ENCODE data around the gene ETNK1.
"Not testable (repeated sequence)": the region's sequence is repeated elsewhere in the genome, so short reads cannot be mapped to it uniquely, and the experiment has no call there.

ETNK1 gene

GRCh38 chr12:22624870-22625761, at the start of gene ETNK1:
TSS of gene ETNK1 (plus strand) at chr12:22625171. CDS start at chr12:22625431, 260 bp downstream.
- peak; percentile 90 to 93 for DNase-seq

- no peak for DNase-seq
Observed at GRCh38 chr12:22576065-22576464, 48.9 kb upstream of the ETNK1 start.

GRCh38 chr12:22576473-22576872, 48.5 kb upstream of the ETNK1 start:
- DNase-seq, result no peak

- no peak for DNase-seq
Observed at GRCh38 chr12:22577667-22578066, 47.3 kb upstream of the ETNK1 start.

GRCh38 chr12:22578328-22578727, 46.6 kb upstream of the ETNK1 start:
- no peak for DNase-seq

GRCh38 chr12:22588817-22589216, 36.2 kb upstream of the ETNK1 start:
- DNase-seq, result no peak

GRCh38 chr12:22593864-22594263, 31.1 kb upstream of the ETNK1 start:
- no peak for DNase-seq

GRCh38 chr12:22597539-22597938, 27.4 kb upstream of the ETNK1 start:
- DNase-seq, result not testable (repeated sequence)

GRCh38 chr12:22598141-22598762, 26.7 kb upstream of the ETNK1 start:
- DNase-seq, result no peak

- DNase-seq, result no peak
Observed at GRCh38 chr12:22598763-22599161, 26.2 kb upstream of the ETNK1 start.

GRCh38 chr12:22600181-22600580, 24.8 kb upstream of the ETNK1 start:
- no peak for DNase-seq

GRCh38 chr12:22609501-22609900, 15.5 kb upstream of the ETNK1 start:
- no peak for DNase-seq

GRCh38 chr12:22610131-22610530, 14.8 kb upstream of the ETNK1 start:
- no peak for DNase-seq

GRCh38 chr12:22612822-22613221, 12.1 kb upstream of the ETNK1 start:
- DNase-seq, result not testable (repeated sequence)

GRCh38 chr12:22615963-22616501, 8.9 kb upstream of the ETNK1 start:
- no peak for DNase-seq

GRCh38 chr12:22617630-22618029, 7.3 kb upstream of the ETNK1 start:
- no peak for DNase-seq

GRCh38 chr12:22624548-22624869, 462 bp upstream of the ETNK1 start:
- DNase-seq, result no peak

- DNase-seq, result peak; percentile 55 to 58
Observed at GRCh38 chr12:22625762-22626294, 857 bp downstream of the ETNK1 start.

GRCh38 chr12:22626406-22626805, 1.4 kb downstream of the ETNK1 start:
- DNase-seq, result peak in 1 of 2 experiments; percentile 25

- DNase-seq, result no peak
Observed at GRCh38 chr12:22627371-22627770, 2.4 kb downstream of the ETNK1 start.

- DNase-seq, result no peak
Observed at GRCh38 chr12:22628228-22628627, 3.3 kb downstream of the ETNK1 start.

GRCh38 chr12:22631863-22632463, 7.0 kb downstream of the ETNK1 start:
- no peak for DNase-seq

GRCh38 chr12:22634883-22635282, 9.9 kb downstream of the ETNK1 start:
- DNase-seq, result no peak
